ENCODE data around the gene ZNF333.

ZNF333 gene

DNA sequence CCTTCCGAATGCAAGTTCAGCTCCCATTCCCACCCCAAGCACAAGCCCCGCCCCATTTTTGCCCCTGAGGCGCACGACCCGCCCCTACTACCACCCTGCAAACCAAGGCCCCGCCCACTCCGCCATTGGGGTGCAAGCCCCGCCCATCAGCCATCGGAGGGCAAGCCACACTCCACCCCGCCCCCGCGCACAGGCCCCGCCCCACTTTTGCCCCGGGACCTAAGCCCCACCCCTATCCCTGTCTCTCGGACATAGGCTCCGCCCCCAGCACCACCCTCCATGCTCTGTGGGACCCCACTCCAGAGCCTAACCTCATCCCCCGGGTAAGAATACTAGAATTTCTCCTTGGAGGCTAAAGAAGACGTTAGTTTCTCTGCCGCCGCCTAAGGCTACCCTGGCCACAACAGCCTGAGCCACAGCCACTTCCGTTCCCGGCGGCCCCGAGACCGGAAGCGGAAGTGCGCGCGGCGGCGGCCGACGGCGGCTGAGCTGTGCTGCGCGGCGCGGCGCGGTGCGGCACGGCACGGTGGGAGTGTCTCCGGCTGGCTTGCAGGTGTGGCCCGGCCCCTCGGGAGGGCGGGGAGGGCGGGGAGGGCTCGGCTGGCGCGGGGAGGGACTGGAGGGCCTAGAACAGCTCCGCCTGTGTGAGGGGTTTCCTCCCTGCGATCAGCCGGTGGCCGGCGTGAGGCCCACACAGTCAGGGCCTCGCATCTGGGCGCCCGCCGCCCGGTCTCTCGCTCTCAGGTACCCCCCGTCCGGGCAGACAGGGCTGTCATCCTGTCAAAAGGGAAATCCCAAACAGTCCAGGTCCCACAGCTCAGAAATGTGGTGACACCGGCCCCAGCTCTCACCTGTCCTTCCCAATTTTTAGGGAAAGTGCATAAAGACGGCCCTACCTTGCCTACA, at the start of gene ZNF333:
ZNF333 (plus strand) TSS at position 451 of the 906 bp plus-strand sequence. CDS start 3,444 bp downstream, outside the sequence.
- peak; percentile 87 for DNase-seq

- DNase-seq = no peak
These were observed 41.3 kb upstream of the ZNF333 start for GRCh38 chr19:14648506-14648905.

GRCh38 chr19:14649020-14649419, 40.8 kb upstream of the ZNF333 start:
- DNase-seq = no peak

GRCh38 chr19:14650161-14650560, 39.7 kb upstream of the ZNF333 start:
- no peak for DNase-seq

DNA sequence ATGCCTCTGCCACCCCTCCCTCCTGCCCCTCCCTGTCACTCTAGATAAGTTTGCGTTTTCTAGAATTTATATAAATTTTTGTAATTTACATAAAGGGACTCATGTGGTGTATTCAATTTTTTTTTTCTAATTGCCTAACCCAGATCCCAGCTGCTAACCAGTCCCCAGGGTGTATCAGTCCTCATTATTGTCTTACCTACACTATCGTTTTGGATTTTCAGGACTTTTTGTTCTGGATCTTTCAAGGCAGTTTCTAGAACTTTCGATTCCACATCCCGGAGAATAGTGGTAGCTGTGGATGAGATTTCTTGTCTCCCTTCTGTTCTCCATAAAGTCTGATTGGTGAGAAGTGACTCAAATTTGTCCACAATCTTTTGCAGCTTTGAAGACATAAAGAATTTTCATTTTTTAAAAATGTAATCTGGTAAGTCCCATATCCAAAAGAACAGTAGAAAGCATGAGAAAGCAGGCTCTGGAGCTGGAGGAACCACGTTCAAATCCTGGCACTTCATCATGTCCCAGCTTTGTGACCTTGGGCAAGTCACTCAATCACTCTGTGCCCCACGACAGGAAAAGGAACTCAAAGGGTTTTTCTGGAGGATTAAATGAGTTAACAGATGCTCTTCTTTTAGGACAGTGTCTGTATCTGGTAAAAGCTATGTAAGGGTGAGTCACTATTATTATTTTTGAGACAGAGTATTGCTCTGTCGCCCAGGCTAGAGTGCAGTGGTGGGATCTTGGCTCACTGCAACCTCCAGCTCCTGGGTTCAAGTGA, 34.9 kb upstream of the ZNF333 start:
- no peak for DNase-seq

DNA sequence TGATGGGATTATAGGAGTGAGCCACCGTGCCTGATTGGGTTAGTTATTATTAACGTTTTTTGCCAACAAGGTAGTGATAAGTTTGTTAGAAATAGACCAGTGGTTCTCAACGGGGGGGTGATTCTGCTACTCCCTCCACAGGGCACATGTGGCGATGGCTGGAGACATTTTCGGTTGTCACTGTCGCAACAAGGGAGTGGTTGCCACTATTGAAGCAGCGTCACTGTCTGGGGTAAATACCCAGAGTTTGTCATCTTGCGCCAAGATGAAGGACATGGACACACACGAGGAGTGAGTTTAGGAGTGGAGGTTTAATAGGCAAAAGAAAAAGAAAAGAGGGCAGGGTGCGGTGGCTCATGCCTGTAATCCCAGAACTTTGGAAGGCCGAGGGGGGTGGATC, 34.1 kb upstream of the ZNF333 start:
- DNase-seq = no peak

GRCh38 chr19:14659874-14660489, 29.9 kb upstream of the ZNF333 start:
- DNase-seq = no peak

- DNase-seq = no peak
These were observed 28.4 kb upstream of the ZNF333 start for GRCh38 chr19:14661372-14661924.

DNA sequence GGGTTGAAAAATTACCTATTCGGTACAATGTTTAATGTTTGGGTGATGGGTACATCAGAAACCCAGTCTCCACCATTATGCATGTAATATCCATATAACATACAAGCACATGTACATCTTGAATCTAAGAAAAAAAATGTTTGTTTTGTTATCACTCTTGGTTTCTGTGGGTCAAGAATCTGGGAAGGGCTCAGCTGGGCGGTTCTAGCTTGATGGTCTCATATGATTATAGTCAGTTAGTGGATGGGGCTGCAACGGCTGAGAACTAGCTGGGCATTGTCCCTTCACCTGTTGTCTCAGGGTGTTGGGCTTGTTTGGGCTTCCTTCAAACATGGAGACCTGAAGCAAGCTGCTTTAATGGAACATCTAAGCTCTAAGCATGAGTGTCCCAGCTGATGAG, 19.9 kb upstream of the ZNF333 start:
- DNase-seq = no peak

GRCh38 chr19:14670408-14670807, 19.4 kb upstream of the ZNF333 start:
- DNase-seq = no peak

DNA sequence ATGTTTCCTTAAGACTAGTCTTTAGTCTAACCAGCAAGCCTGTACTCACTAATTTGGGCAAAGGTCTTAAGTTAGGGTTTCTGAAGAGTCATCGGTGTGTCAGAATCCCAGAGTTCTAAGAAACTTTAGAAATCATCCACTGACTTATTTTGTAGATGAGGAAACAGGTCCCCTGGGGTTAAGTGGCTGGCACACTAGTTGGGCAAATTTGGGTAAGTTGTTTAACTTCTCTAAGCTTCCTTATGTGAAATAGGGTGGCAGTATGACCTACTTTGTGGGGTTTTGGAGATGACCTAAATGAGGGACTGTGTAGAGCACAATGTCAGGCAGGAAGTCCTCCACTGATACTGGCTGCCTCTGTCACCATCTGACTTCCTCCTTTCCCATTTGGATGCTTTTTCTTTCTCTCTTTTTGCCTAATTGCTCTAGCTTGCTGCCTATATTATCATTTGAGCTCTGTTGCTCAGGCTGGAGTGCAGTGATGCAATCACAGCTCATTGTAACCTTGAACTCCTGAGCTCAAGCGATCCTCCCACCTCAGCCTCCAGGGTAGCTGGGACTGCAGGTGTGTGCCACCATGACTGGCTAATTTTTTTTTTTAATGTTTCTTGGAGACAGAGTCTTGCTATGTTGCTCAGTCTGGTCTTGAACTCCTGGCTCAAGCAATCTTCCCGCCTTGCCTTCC, 17.5 kb upstream of the ZNF333 start:
- no peak for DNase-seq

GRCh38 chr19:14673088-14673487, 16.8 kb upstream of the ZNF333 start:
- DNase-seq = no peak

GRCh38 chr19:14674764-14675163, 15.1 kb upstream of the ZNF333 start, which contains the start of gene ADGRE3:
ADGRE3 (minus strand) TSS chr19:14674844; CDS start chr19:14674770, 74 bp downstream.
- DNase-seq = no peak

DNA sequence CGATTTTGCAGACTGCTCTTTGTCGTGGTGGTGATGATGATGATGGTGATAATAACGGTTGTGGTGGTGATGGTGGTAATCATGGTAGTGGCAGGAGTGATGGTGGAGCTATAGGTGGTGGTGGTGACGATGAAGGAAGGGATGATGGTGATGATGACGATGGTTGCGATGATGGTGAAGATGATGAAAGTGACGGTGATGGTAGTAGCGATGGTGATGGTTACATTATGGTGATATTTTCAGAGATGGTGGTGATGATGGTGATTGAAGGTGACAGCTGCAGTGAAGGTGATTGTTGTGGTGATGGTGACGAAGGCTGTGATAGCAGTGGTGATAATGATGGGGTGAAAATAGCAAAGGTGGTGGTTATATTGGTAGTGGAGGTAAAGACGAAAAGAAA, 13.1 kb upstream of the ZNF333 start:
- DNase-seq = no peak

GRCh38 chr19:14677464-14677863, 12.4 kb upstream of the ZNF333 start:
- no peak for DNase-seq

GRCh38 chr19:14678199-14678598, 11.6 kb upstream of the ZNF333 start:
- no peak for DNase-seq

DNA sequence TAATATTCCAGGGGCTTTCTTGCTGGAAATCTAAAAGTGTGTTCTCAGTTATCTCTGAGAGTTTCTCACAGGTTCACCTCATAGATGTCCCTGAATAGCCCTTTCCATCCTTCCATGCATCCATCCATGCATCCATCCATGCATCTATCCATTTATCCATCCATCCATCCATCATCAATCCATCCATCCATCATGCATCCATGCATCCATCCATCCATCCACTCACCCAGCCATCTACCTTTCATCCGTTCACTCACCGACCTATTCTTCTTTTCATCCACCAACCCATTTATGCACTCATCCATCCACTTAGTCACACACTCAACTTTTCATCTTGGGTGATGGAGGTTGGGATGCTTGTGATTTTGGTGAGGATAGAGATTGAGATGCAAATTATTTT, 7.8 kb upstream of the ZNF333 start:
- DNase-seq = no peak

DNA sequence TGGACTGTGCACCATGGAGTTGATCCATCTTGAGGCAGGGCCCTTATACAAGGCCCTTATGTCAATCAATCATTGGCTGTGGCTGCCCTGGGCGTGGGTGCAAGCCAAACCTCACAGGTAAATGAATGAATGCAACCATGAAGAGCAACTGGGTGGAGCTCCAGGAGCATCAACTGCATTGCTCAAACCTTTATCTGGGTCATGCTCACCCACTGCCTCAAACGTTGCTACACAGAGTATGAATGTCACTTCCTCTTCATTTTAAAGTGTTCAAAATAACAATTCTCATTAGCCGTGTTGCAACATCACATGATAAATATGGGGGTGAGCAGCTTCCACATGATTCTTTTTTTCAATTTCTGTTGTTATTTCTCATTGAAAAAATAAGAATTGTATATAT, 6.4 kb upstream of the ZNF333 start:
- DNase-seq = no peak

DNA sequence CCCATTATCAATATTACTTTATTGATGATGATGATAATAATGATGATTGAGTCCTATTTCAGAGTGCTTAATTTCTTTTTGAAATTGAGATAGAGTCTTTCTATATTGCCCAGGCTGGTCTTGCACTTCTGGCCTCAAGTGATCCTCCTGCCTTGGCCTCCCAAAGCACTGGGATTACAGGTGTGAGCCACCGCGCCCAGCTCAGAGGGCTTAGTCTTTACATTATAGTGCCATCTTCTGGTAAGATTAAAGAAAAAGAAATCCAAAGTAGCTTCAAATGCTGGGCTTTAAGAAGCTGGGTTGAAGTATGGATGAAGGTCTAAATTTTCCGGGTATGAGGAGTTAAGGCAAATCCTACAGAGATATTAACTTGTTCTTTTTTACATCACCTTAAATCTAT, 3.4 kb upstream of the ZNF333 start:
- no peak for DNase-seq

- DNase-seq = no peak
These were observed 4.9 kb downstream of the ZNF333 start for GRCh38 chr19:14694641-14695266.

DNA sequence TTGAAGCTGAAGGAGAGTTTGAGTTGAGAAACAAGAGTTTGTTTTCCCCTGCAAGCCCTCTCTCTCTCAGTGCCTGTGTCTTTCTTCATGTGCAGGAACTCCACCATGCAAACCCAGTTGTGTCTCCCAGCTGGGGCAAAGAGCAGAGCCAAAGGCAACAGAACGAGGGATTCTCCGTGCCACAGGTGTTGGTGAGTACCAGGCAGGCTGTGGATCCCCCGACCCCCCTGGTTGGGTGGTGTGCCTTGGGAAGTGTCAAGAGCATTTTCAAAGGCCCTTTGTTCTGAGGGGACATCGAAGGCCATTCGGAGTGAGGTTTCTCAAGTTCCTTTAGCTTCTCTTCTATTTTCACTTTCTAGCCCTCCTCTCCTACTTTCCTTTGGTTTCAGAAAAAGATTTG, 5.6 kb downstream of the ZNF333 start:
- DNase-seq = no peak

DNA sequence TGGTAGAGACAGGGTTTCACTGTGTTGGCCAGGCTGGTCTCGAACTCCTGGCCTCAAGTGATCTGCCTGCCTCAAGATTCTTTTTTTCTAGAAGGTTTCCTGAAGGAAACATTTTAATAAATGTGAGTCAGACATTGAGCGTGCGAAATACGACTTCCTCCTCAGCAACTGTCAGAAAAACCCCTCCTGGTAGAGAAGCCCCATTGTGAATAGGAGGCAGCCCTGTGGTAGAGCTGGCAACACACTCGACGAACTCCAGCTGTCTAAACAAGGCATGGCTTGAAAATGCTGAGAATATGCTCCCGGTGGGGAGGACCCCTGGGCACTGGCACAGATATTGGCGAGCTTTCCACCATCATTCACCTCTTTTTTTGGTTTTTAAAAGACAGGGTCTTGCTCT, 9.8 kb downstream of the ZNF333 start:
- DNase-seq = no peak

Data from NCI-H2107 (cell line).